HPDE6-E6E7 (cell line): Measurements from ENCODE around the gene GABRG2.
"Not testable (repeated sequence)": the region's sequence is repeated elsewhere in the genome, so short reads cannot be mapped to it uniquely, and the experiment has no call there.

Experiments used
- DNase-seq: peaks from one replicate; pipeline ENCODE4 v3.0.0; 2011; ENCODE audit warnings: missing footprints; ENCODE audit errors: extremely low spot score

Gene GABRG2

GRCh38 chr5:162067655-162068411 lies at the start of gene GABRG2:
GABRG2 (plus strand) TSS chr5:162067773; CDS start chr5:162068000, 227 bp downstream.
- DNase-seq, result no peak

- DNase-seq, result no peak
These were observed 42.3 kb upstream of the GABRG2 start for GRCh38 chr5:162025312-162025711.

- DNase-seq, result no peak
These were observed 40.8 kb upstream of the GABRG2 start for GRCh38 chr5:162026803-162027202.

GRCh38 chr5:162037431-162037830 lies 30.1 kb upstream of the GABRG2 start:
- DNase-seq, result no peak

GRCh38 chr5:162047279-162047678 lies 20.3 kb upstream of the GABRG2 start:
- DNase-seq, result no peak

- no peak for DNase-seq
These were observed 14.9 kb upstream of the GABRG2 start for GRCh38 chr5:162052676-162053075.

- DNase-seq, result not testable (repeated sequence)
These were observed 12.5 kb upstream of the GABRG2 start for GRCh38 chr5:162055095-162055494.

GRCh38 chr5:162067162-162067561 lies 411 bp upstream of the GABRG2 start:
- no peak for DNase-seq

GRCh38 chr5:162068412-162068811 lies 839 bp downstream of the GABRG2 start:
- DNase-seq, result no peak

- no peak for DNase-seq
These were observed 1.4 kb downstream of the GABRG2 start for GRCh38 chr5:162068936-162069335.

GRCh38 chr5:162078805-162079204 lies 11.2 kb downstream of the GABRG2 start:
- DNase-seq, result no peak

GRCh38 chr5:162091336-162091735 lies 23.8 kb downstream of the GABRG2 start:
- DNase-seq, result no peak

GRCh38 chr5:162096448-162096847 lies 28.9 kb downstream of the GABRG2 start:
- DNase-seq, result no peak

GRCh38 chr5:162107591-162107990 lies 40.0 kb downstream of the GABRG2 start:
- DNase-seq, result no peak

GRCh38 chr5:162119801-162120200 lies 52.2 kb downstream of the GABRG2 start:
- no peak for DNase-seq

GRCh38 chr5:162128117-162128516 lies 60.5 kb downstream of the GABRG2 start:
- no peak for DNase-seq

GRCh38 chr5:162132348-162132747 lies 64.8 kb downstream of the GABRG2 start:
- no peak for DNase-seq

GRCh38 chr5:162139190-162139589 lies 71.6 kb downstream of the GABRG2 start:
- no peak for DNase-seq

- DNase-seq, result no peak
These were observed 86.7 kb downstream of the GABRG2 start for GRCh38 chr5:162154242-162154641.

GRCh38 chr5:162160401-162160800 lies 92.8 kb downstream of the GABRG2 start:
- no peak for DNase-seq

- DNase-seq, result no peak
These were observed 96.1 kb downstream of the GABRG2 start for GRCh38 chr5:162163663-162164062.

- no peak for DNase-seq
These were observed 106.9 kb downstream of the GABRG2 start for GRCh38 chr5:162174358-162174974.

- DNase-seq, result no peak
These were observed 119.8 kb downstream of the GABRG2 start for GRCh38 chr5:162187371-162187770.
